ENCODE results near the gene DEDD2. TPM values are rescaled to one million over a fixed set of nuclear protein-coding genes. Genes with fewer than 3 reads are reported as not detected.

DEDD2 gene
- total RNA-seq, 1 donor from 2014 or later, result 21.3 TPM

GRCh38 chr19:42212886-42213285 lies 4.6 kb downstream of the DEDD2 start:
- DNase-seq (ENCODE audit: low spot score in 2 of 2, unreplicated experiment in 2 of 2), result no peak
- peaks cover 23% of the 10 kb centered on the region for H3K36me3 Mint-ChIP-seq
- H3K9me3 Mint-ChIP-seq, result no peaks in the 10 kb centered on the region
- no peak overlapping the region for H3K4me3 Mint-ChIP-seq
- TF ChIP-seq CTCF (IDR thresholded peaks at IDR 0.05; ENCODE audit: unreplicated experiment), result no peak
- H3K4me1 Mint-ChIP-seq, result peaks cover 11% of the 10 kb centered on the region
- no peak overlapping the region for H3K27ac Mint-ChIP-seq
- H3K27me3 Mint-ChIP-seq (ENCODE audit: low read depth), result peaks cover 1% of the 10 kb centered on the region

- peaks cover 33% of the 10 kb centered on the region for H3K36me3 Mint-ChIP-seq
- no peak overlapping the region for H3K27ac Mint-ChIP-seq
Observed at GRCh38 chr19:42208612-42209011, 8.9 kb downstream of the DEDD2 start.

GRCh38 chr19:42207767-42208271 lies 9.7 kb downstream of the DEDD2 start:
- Mint-ChIP-seq H3K27ac (no peak overlapping the region), H3K4me3 (no peak overlapping the region), H3K4me1 (no peaks in the 10 kb centered on the region), H3K9me3 (no peaks in the 10 kb centered on the region), H3K36me3 (peaks cover 31% of the 10 kb centered on the region), H3K27me3 (ENCODE audit: low read depth) (no peaks in the 10 kb centered on the region)
- no peak for TF ChIP-seq CTCF (IDR thresholded peaks at IDR 0.05; ENCODE audit: unreplicated experiment)
- no peak for DNase-seq (ENCODE audit: low spot score in 2 of 2, unreplicated experiment in 2 of 2)

More at GRCh38 chr19:42208612-42209011, 8.9 kb downstream of the DEDD2 start:
- no peak for TF ChIP-seq CTCF (IDR thresholded peaks at IDR 0.05; ENCODE audit: unreplicated experiment)
- Mint-ChIP-seq H3K4me3 (no peak overlapping the region), H3K9me3 (no peaks in the 10 kb centered on the region), H3K27me3 (ENCODE audit: low read depth) (no peaks in the 10 kb centered on the region), H3K4me1 (no peaks in the 10 kb centered on the region)
- no peak for DNase-seq (ENCODE audit: low spot score in 2 of 2, unreplicated experiment in 2 of 2)

DNA sequence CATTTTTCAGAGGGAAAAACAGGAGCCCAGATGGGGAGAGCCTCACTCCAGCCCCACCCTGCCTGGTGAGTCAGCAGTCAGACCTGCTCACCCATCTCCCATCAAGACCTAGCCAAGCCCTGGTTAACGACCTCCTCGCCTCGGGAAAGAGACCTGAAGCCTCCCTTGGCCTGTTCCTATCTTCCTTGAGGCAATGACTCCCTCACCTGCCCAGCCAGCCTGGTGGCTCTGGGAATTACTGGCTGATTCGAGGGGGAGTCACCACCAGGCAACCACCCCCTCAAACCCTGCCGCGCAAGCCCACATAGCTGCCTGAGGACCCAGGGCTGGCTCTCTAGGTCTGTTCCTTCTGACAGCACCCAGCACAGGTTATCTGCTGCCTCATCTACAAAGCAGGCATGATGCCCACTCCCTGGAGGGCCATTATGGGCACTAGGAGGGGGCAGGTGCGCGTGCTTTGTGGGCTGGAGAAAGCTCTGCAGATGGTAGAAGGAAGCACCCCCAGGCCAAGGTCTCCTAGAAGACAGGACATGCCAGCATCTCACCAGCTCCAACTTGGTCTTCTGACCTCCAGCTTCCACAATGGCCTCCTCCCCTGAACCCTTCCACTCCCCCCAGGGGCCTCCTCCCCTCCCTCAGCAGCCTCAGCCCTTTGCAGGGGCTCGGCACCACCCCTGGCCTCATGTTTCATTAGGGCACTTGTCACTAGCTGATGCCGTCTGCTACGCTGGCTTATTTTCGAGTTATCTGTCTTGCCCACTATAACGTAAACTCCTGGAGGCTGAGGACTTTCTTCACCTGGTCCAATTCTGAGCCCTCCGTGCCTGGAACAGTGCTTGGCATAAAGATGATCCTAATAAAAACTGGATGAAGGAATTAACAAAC lies 10.4 kb downstream of the DEDD2 start:
- Mint-ChIP-seq H3K4me1 (no peaks in the 10 kb centered on the region), H3K4me3 (no peak overlapping the region), H3K36me3 (peaks cover 34% of the 10 kb centered on the region)

DNA sequence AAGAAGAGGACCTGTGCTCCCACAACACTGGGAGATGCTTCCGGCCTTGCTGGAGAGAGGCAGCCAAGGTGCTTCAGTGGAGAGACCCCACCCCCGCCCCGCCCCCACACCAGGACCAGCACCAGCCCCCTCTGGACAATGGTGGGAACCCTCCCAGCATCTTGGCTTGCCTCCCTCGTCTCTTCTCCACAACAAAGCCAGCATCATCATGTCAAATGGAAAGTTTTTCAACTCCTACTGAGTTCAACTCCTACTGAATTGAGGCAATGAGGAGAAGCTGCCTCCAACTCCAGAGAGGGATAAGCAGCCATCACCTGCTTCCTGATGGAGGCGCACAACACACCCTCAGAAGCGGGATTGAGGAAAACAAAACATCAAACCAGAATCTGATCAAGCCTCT lies 12.8 kb downstream of the DEDD2 start:
- Mint-ChIP-seq H3K4me1 (no peaks in the 10 kb centered on the region), H3K4me3 (no peak overlapping the region), H3K27ac (no peak overlapping the region), H3K27me3 (ENCODE audit: low read depth) (no peaks in the 10 kb centered on the region), H3K9me3 (no peaks in the 10 kb centered on the region), H3K36me3 (peaks cover 43% of the 10 kb centered on the region)
- no peak for DNase-seq (ENCODE audit: low spot score in 2 of 2, unreplicated experiment in 2 of 2)
- no peak for TF ChIP-seq CTCF (IDR thresholded peaks at IDR 0.05; ENCODE audit: unreplicated experiment)

More for the DNA sequence above, 10.4 kb downstream of the DEDD2 start:
- H3K9me3 Mint-ChIP-seq, result no peaks in the 10 kb centered on the region
- no peak for TF ChIP-seq CTCF (IDR thresholded peaks at IDR 0.05; ENCODE audit: unreplicated experiment)
- DNase-seq (ENCODE audit: low spot score in 2 of 2, unreplicated experiment in 2 of 2), result no peak
- H3K27ac Mint-ChIP-seq, result no peak overlapping the region
- H3K27me3 Mint-ChIP-seq (ENCODE audit: low read depth), result no peaks in the 10 kb centered on the region

Measured in mesothelial cell of epicardium (in vitro differentiated cells).